Neuronal stem cell (in vitro differentiated cells): ENCODE measurements around the gene ZNF816.
"Not testable (repeated sequence)": the region's sequence is repeated elsewhere in the genome, so short reads cannot be mapped to it uniquely, and the experiment has no call there.

Experiments
- DNase-seq: peaks from one replicate; pipeline ENCODE4 v3.0.0-alpha.2; 2013; ENCODE audit warnings: low spot score
- H2AFZ ChIP-seq: one replicate; pipeline ENCODE4 v1.6.1; 2013; ENCODE audit warnings: mild to moderate bottlenecking, low read length, inconsistent platforms
- H2AK5ac ChIP-seq: 2 replicates; pipeline ENCODE4 v1.6.1; 2013; ENCODE audit warnings: low read depth, mild to moderate bottlenecking, inconsistent platforms, low read length, moderate library complexity, mixed read lengths
- H2BK120ac ChIP-seq: 2 replicates; pipeline ENCODE4 v1.6.1; 2013; ENCODE audit warnings: low read depth, mild to moderate bottlenecking, inconsistent platforms, low read length, moderate library complexity, mixed read lengths
- H2BK12ac ChIP-seq: one replicate; pipeline ENCODE4 v1.6.1; 2013; ENCODE audit warnings: low read length, inconsistent platforms
- H2BK15ac ChIP-seq: 2 replicates; pipeline ENCODE4 v1.6.1; 2013; ENCODE audit warnings: mild to moderate bottlenecking, low read length, inconsistent platforms, mixed read lengths
- H2BK5ac ChIP-seq: one replicate; pipeline ENCODE4 v1.6.1; 2013; ENCODE audit warnings: inconsistent platforms, mild to moderate bottlenecking, low read length, moderate library complexity
- H3K14ac ChIP-seq: one replicate; pipeline ENCODE4 v1.6.1; 2013; ENCODE audit warnings: low read length, inconsistent platforms
- H3K18ac ChIP-seq: 2 replicates; pipeline ENCODE4 v1.6.1; 2013; ENCODE audit warnings: low read length, inconsistent platforms
- H3K23ac ChIP-seq: 2 replicates; pipeline ENCODE4 v1.6.1; 2013; ENCODE audit warnings: low read depth, mild to moderate bottlenecking, mixed read lengths, low read length, inconsistent platforms; ENCODE audit not compliant: poor library complexity
- H3K27ac ChIP-seq: replicated peaks from 3 replicates; pipeline ENCODE4 v1.5.1; 2013; ENCODE audit warnings: low read length, inconsistent platforms
- H3K27me3 ChIP-seq, 3 experiments: 2 replicates each; pipeline ENCODE4 v1.6.1; 2013; ENCODE audit warnings: low read length in 3 of 3, mild to moderate bottlenecking in 2 of 3, inconsistent platforms in 1 of 3, low read depth in 1 of 3, mixed read lengths in 1 of 3, moderate library complexity in 1 of 3; ENCODE audit not compliant: control insufficient read depth in 3 of 3, insufficient read depth in 3 of 3
- H3K36me3 ChIP-seq, 2 donors: replicated peaks in 1 of 2; 2 replicates each; pipeline ENCODE4 v1.6.1; 2013; ENCODE audit warnings: low read length in 2 of 2; ENCODE audit not compliant: control insufficient read depth in 2 of 2, insufficient read depth in 2 of 2
- H3K4ac ChIP-seq: 2 replicates; pipeline ENCODE4 v1.6.1; 2013; ENCODE audit warnings: inconsistent platforms, mild to moderate bottlenecking, low read length, moderate library complexity
- H3K4me1 ChIP-seq, 2 donors: 1 replicate in 1 of 2; 2 replicates in 1 of 2; pipeline ENCODE4 v1.6.1; 2013; ENCODE audit warnings: low read length in 2 of 2, low read depth in 1 of 2; ENCODE audit not compliant: control insufficient read depth in 2 of 2, insufficient read depth in 1 of 2
- H3K4me2 ChIP-seq: one replicate; pipeline ENCODE4 v1.6.1; 2013; ENCODE audit warnings: mild to moderate bottlenecking, low read length, inconsistent platforms; ENCODE audit not compliant: insufficient read depth, poor library complexity, severe bottlenecking
- H3K4me3 ChIP-seq, 2 donors: 2 replicates each; pipeline ENCODE4 v1.5.1; 2013; ENCODE audit warnings: low read length in 2 of 2, mild to moderate bottlenecking in 2 of 2, inconsistent platforms in 1 of 2, moderate library complexity in 1 of 2
- H3K79me1 ChIP-seq: one replicate; pipeline ENCODE4 v1.6.1; 2013; ENCODE audit warnings: low read depth, mild to moderate bottlenecking, inconsistent platforms, low read length, moderate library complexity
- H3K9ac ChIP-seq: one replicate; pipeline ENCODE4 v1.6.1; 2013; ENCODE audit warnings: mild to moderate bottlenecking, low read depth, low read length, inconsistent platforms; ENCODE audit not compliant: poor library complexity
- H3K9me3 ChIP-seq, 2 donors: replicated peaks in 1 of 2; 2 replicates each; pipeline versions ENCODE3 to v1.6.1; 2013; ENCODE audit warnings: low read length in 2 of 2, mild to moderate bottlenecking in 2 of 2, inconsistent platforms in 1 of 2, low read depth in 1 of 2, mixed read lengths in 1 of 2, moderate library complexity in 1 of 2; ENCODE audit not compliant: control insufficient read depth in 2 of 2, insufficient read depth in 1 of 2
- H4K8ac ChIP-seq: one replicate; pipeline ENCODE4 v1.6.1; 2013; ENCODE audit warnings: low read depth, mild to moderate bottlenecking, inconsistent platforms, low read length, moderate library complexity
- H4K91ac ChIP-seq: one replicate; pipeline ENCODE4 v1.6.1; 2013; ENCODE audit warnings: low read length, low read depth, mild to moderate bottlenecking, inconsistent platforms; ENCODE audit not compliant: poor library complexity
- WGBS, 2 donors: extraction: QIAGEN DNeasy Blood & Tissue Kit; methylation state at CpG; one replicate each; pipeline ENCODE4 v1.1.7; 2013; ENCODE audit warnings: missing lambda C conversion rate in 2 of 2, mixed read lengths in 1 of 2; ENCODE audit not compliant: insufficient read length in 2 of 2, insufficient replicate concordance in 1 of 2; ENCODE audit errors: extremely low coverage in 2 of 2; 5-methylcytosine and 5-hydroxymethylcytosine counted together

ZNF816 gene

GRCh38 chr19:52940905-52941304 lies 21.8 kb downstream of the ZNF816 start:
- H3K4me3 ChIP-seq, H3K18ac ChIP-seq, H3K27ac ChIP-seq, H3K9ac ChIP-seq, H2BK12ac ChIP-seq, H4K91ac ChIP-seq, H2BK120ac ChIP-seq, H3K4me2 ChIP-seq, H3K14ac ChIP-seq, H2BK15ac ChIP-seq, H3K23ac ChIP-seq, DNase-seq, H2BK5ac ChIP-seq, H3K4ac ChIP-seq, H4K8ac ChIP-seq, H3K4me1 ChIP-seq, H2AK5ac ChIP-seq, H2AFZ ChIP-seq, H3K27me3 ChIP-seq, H3K79me1 ChIP-seq: not testable (repeated sequence)
- H3K36me3 ChIP-seq, result peaks cover 2 to 16% of the 10 kb centered on the region in 2 donors
- WGBS, 2 donors, result no CpG with 5 or more reads among the region's 5 CpGs
- peaks cover 1 to 21% of the 10 kb centered on the region in 2 donors for H3K9me3 ChIP-seq

GRCh38 chr19:52938761-52939160 lies 23.9 kb downstream of the ZNF816 start:
- Histone ChIP-seq H3K18ac (no peak overlapping the region), H3K27me3 (no peaks in the 10 kb centered on the region), H3K9ac (no peak overlapping the region), H3K4me3 (no peak overlapping the region), H4K91ac (no peak overlapping the region), H2BK120ac (no peak overlapping the region), H2AK5ac (no peak overlapping the region), H3K27ac (no peak overlapping the region), H2BK15ac (no peak overlapping the region), H3K4me1 (peaks cover 0 to 3% of the 10 kb centered on the region in 2 donors), H2BK12ac (no peak overlapping the region), H3K4ac (no peak overlapping the region), H2BK5ac (no peak overlapping the region), H4K8ac (no peak overlapping the region), H3K9me3 (peaks cover 1 to 40% of the 10 kb centered on the region in 2 donors), H3K14ac (no peak overlapping the region), H3K79me1 (peaks cover 6% of the 10 kb centered on the region), H3K23ac (no peak overlapping the region), H3K36me3 (peaks cover 2 to 32% of the 10 kb centered on the region in 2 donors), H3K4me2 (no peak overlapping the region), H2AFZ (no peak overlapping the region)
- no CpG with 5 or more reads among the region's 5 CpGs for WGBS, 2 donors
- no peak for DNase-seq

GRCh38 chr19:52936954-52937325 lies 25.7 kb downstream of the ZNF816 start:
- no peaks in the 10 kb centered on the region for H3K4me1 ChIP-seq
- no peak overlapping the region for H3K27ac ChIP-seq
- H3K79me1 ChIP-seq, result peaks cover 6% of the 10 kb centered on the region
- no CpG with 5 or more reads among the region's 7 CpGs for WGBS, 2 donors
- H4K91ac ChIP-seq, result no peak overlapping the region
- H3K9ac ChIP-seq, result no peak overlapping the region
- no peak overlapping the region for H4K8ac ChIP-seq
- no peak overlapping the region for H3K18ac ChIP-seq
- no peak overlapping the region for H3K4ac ChIP-seq
- no peak overlapping the region for H2BK15ac ChIP-seq
- no peak overlapping the region for H3K4me2 ChIP-seq
- no peak overlapping the region for H2AFZ ChIP-seq
- no peak overlapping the region for H2BK5ac ChIP-seq
- H3K4me3 ChIP-seq, result no peak overlapping the region
- H3K9me3 ChIP-seq, result peaks cover 1 to 45% of the 10 kb centered on the region in 2 donors
- no peak overlapping the region for H3K14ac ChIP-seq
- no peak for DNase-seq
- H2AK5ac ChIP-seq, result no peak overlapping the region
- H2BK12ac ChIP-seq, result no peak overlapping the region
- no peak overlapping the region for H2BK120ac ChIP-seq
- H3K36me3 ChIP-seq, result peaks cover 2 to 36% of the 10 kb centered on the region in 2 donors
- no peaks in the 10 kb centered on the region for H3K27me3 ChIP-seq
- no peak overlapping the region for H3K23ac ChIP-seq

GRCh38 chr19:52936151-52936953 lies 26.3 kb downstream of the ZNF816 start:
- Histone ChIP-seq H3K27me3 (no peaks in the 10 kb centered on the region), H2AFZ (no peak overlapping the region), H3K4me1 (no peaks in the 10 kb centered on the region), H2BK12ac (no peak overlapping the region), H4K91ac (no peak overlapping the region), H4K8ac (no peak overlapping the region), H3K4me2 (no peak overlapping the region), H3K18ac (no peak overlapping the region), H3K27ac (no peak overlapping the region), H3K9me3 (peaks cover 1 to 45% of the 10 kb centered on the region in 2 donors), H2BK120ac (no peak overlapping the region), H3K23ac (no peak overlapping the region), H2AK5ac (no peak overlapping the region), H3K4me3 (no peak overlapping the region), H3K9ac (no peak overlapping the region), H2BK5ac (no peak overlapping the region), H2BK15ac (no peak overlapping the region), H3K14ac (no peak overlapping the region), H3K79me1 (peaks cover 6% of the 10 kb centered on the region), H3K36me3 (peaks cover 2 to 36% of the 10 kb centered on the region in 2 donors), H3K4ac (no peak overlapping the region)
- WGBS, 2 donors, result no CpG with 5 or more reads among the region's 12 CpGs
- no peak for DNase-seq
